ENCODE results near the gene EGLN1. TPM values are rescaled to one million over a fixed set of nuclear protein-coding genes. Genes with fewer than 3 reads are reported as not detected.
"Not testable (repeated sequence)": the region's sequence is repeated elsewhere in the genome, so short reads cannot be mapped to it uniquely, and the experiment has no call there.

Gene EGLN1
- total RNA-seq, 2 donors from 2014 or later: 13.5 to 17.2 TPM

- Mint-ChIP-seq H3K27me3 (peaks cover 22% of the 10 kb centered on the region), H3K27ac (no peak overlapping the region), H3K36me3 (ENCODE audit: low read depth) (no peaks in the 10 kb centered on the region), H3K4me1 (no peaks in the 10 kb centered on the region), H3K4me3 (no peak overlapping the region)
- no peak for ATAC-seq
- no peak for DNase-seq
- H3K9me3 ChIP-seq (ENCODE audit: control insufficient read depth, low read length, poor library complexity, severe bottlenecking): no peaks in the 10 kb centered on the region
These were observed 10.9 kb upstream of the EGLN1 start for GRCh38 chr1:231432996-231433395.

GRCh38 chr1:231431665-231432415, 9.8 kb upstream of the EGLN1 start:
- no peak overlapping the region for H3K4me3 Mint-ChIP-seq

GRCh38 chr1:231430678-231431352, 8.7 kb upstream of the EGLN1 start:
- DNase-seq; H3K4me1 Mint-ChIP-seq; H3K36me3 Mint-ChIP-seq (ENCODE audit: low read depth): not testable (repeated sequence)

More at GRCh38 chr1:231431665-231432415, 9.8 kb upstream of the EGLN1 start:
- H3K36me3 Mint-ChIP-seq (ENCODE audit: low read depth): no peaks in the 10 kb centered on the region
- no peaks in the 10 kb centered on the region for H3K9me3 ChIP-seq (ENCODE audit: control insufficient read depth, low read length, poor library complexity, severe bottlenecking)
- no peak for ATAC-seq
- H3K4me1 Mint-ChIP-seq: no peaks in the 10 kb centered on the region
- H3K27me3 Mint-ChIP-seq: peaks cover 22% of the 10 kb centered on the region
- no peak for DNase-seq
- H3K27ac Mint-ChIP-seq: no peak overlapping the region

GRCh38 chr1:231428377-231428776, 6.3 kb upstream of the EGLN1 start:
- peaks cover 16% of the 10 kb centered on the region for H3K27me3 Mint-ChIP-seq
- H3K4me3 Mint-ChIP-seq: no peak overlapping the region
- DNase-seq: no peak

More at GRCh38 chr1:231430678-231431352, 8.7 kb upstream of the EGLN1 start:
- not testable (repeated sequence) for H3K4me3 Mint-ChIP-seq; H3K27ac Mint-ChIP-seq; H3K9me3 ChIP-seq (ENCODE audit: control insufficient read depth, low read length, poor library complexity, severe bottlenecking); ATAC-seq
- H3K27me3 Mint-ChIP-seq: peaks cover 16% of the 10 kb centered on the region

GRCh38 chr1:231424950-231425805, 3.1 kb upstream of the EGLN1 start:
- no peaks in the 10 kb centered on the region for H3K9me3 ChIP-seq (ENCODE audit: control insufficient read depth, low read length, poor library complexity, severe bottlenecking)
- no peak overlapping the region for H3K27ac Mint-ChIP-seq
- ATAC-seq: no peak
- H3K4me1 Mint-ChIP-seq: peaks cover 12% of the 10 kb centered on the region
- DNase-seq: no peak
- H3K4me3 Mint-ChIP-seq: no peak overlapping the region
- H3K27me3 Mint-ChIP-seq: peaks cover 5% of the 10 kb centered on the region
- no peaks in the 10 kb centered on the region for H3K36me3 Mint-ChIP-seq (ENCODE audit: low read depth)

More at GRCh38 chr1:231428377-231428776, 6.3 kb upstream of the EGLN1 start:
- no peaks in the 10 kb centered on the region for H3K36me3 Mint-ChIP-seq (ENCODE audit: low read depth)
- no peak overlapping the region for H3K27ac Mint-ChIP-seq
- no peak for ATAC-seq
- H3K4me1 Mint-ChIP-seq: no peaks in the 10 kb centered on the region
- no peaks in the 10 kb centered on the region for H3K9me3 ChIP-seq (ENCODE audit: control insufficient read depth, low read length, poor library complexity, severe bottlenecking)

- Mint-ChIP-seq H3K27me3 (no peaks in the 10 kb centered on the region), H3K4me1 (peaks cover 24% of the 10 kb centered on the region), H3K27ac (peak overlapping the region; percentile 37), H3K4me3 (no peak overlapping the region), H3K36me3 (ENCODE audit: low read depth) (peaks cover 3% of the 10 kb centered on the region)
- no peaks in the 10 kb centered on the region for H3K9me3 ChIP-seq (ENCODE audit: control insufficient read depth, low read length, poor library complexity, severe bottlenecking)
- DNase-seq (no peak), ATAC-seq (no peak)
These were observed 1.6 kb upstream of the EGLN1 start for GRCh38 chr1:231423648-231424047.

- no peak for DNase-seq
- Mint-ChIP-seq H3K4me3 (peak overlapping the region; percentile 86), H3K27me3 (no peaks in the 10 kb centered on the region), H3K4me1 (peaks cover 29% of the 10 kb centered on the region), H3K36me3 (ENCODE audit: low read depth) (peaks cover 3% of the 10 kb centered on the region), H3K27ac (peak overlapping the region; percentile 37)
- no peaks in the 10 kb centered on the region for H3K9me3 ChIP-seq (ENCODE audit: control insufficient read depth, low read length, poor library complexity, severe bottlenecking)
- ATAC-seq: no peak
These were observed 767 bp upstream of the EGLN1 start for GRCh38 chr1:231422798-231423309.

- DNase-seq (peak; percentile 30 to 44 (median 37)), ATAC-seq (peak; percentile 44)
- Mint-ChIP-seq H3K27ac (no peak overlapping the region), H3K27me3 (no peaks in the 10 kb centered on the region), H3K4me1 (peaks cover 40% of the 10 kb centered on the region), H3K4me3 (peak overlapping the region; percentile 83), H3K36me3 (ENCODE audit: low read depth) (peaks cover 3% of the 10 kb centered on the region)
- no peaks in the 10 kb centered on the region for H3K9me3 ChIP-seq (ENCODE audit: control insufficient read depth, low read length, poor library complexity, severe bottlenecking)
These were observed 529 bp downstream of the EGLN1 start for GRCh38 chr1:231421546-231421970.

GRCh38 chr1:231420959-231421545, 1.0 kb downstream of the EGLN1 start:
- H3K9me3 ChIP-seq (ENCODE audit: control insufficient read depth, low read length, poor library complexity, severe bottlenecking): no peaks in the 10 kb centered on the region
- H3K27ac Mint-ChIP-seq: peak overlapping the region; percentile 84
- peaks cover 3% of the 10 kb centered on the region for H3K36me3 Mint-ChIP-seq (ENCODE audit: low read depth)
- DNase-seq (peak; percentile 13 to 25 (median 15)), ATAC-seq (no peak)
- no peaks in the 10 kb centered on the region for H3K27me3 Mint-ChIP-seq
- H3K4me1 Mint-ChIP-seq: peaks cover 41% of the 10 kb centered on the region
- H3K4me3 Mint-ChIP-seq: peak overlapping the region; percentile 100

- no peaks in the 10 kb centered on the region for H3K9me3 ChIP-seq (ENCODE audit: control insufficient read depth, low read length, poor library complexity, severe bottlenecking)
- H3K36me3 Mint-ChIP-seq (ENCODE audit: low read depth): peaks cover 3% of the 10 kb centered on the region
- peaks cover 41% of the 10 kb centered on the region for H3K4me1 Mint-ChIP-seq
- no peaks in the 10 kb centered on the region for H3K27me3 Mint-ChIP-seq
- no peak for DNase-seq
- H3K4me3 Mint-ChIP-seq: peak overlapping the region; percentile 100
- no peak for ATAC-seq
- H3K27ac Mint-ChIP-seq: peak overlapping the region; percentile 84
These were observed 1.7 kb downstream of the EGLN1 start for GRCh38 chr1:231420299-231420958.

GRCh38 chr1:231419738-231420298, 2.3 kb downstream of the EGLN1 start:
- no peaks in the 10 kb centered on the region for H3K27me3 Mint-ChIP-seq
- peak overlapping the region; percentile 84 for H3K27ac Mint-ChIP-seq
- H3K36me3 Mint-ChIP-seq (ENCODE audit: low read depth): peaks cover 3% of the 10 kb centered on the region
- no peaks in the 10 kb centered on the region for H3K9me3 ChIP-seq (ENCODE audit: control insufficient read depth, low read length, poor library complexity, severe bottlenecking)
- ATAC-seq (no peak), DNase-seq (no peak)
- peak overlapping the region; percentile 100 for H3K4me3 Mint-ChIP-seq
- peaks cover 44% of the 10 kb centered on the region for H3K4me1 Mint-ChIP-seq

- ATAC-seq: no peak
- no peaks in the 10 kb centered on the region for H3K9me3 ChIP-seq (ENCODE audit: control insufficient read depth, low read length, poor library complexity, severe bottlenecking)
- DNase-seq: no peak
- H3K27me3 Mint-ChIP-seq: no peaks in the 10 kb centered on the region
- H3K27ac Mint-ChIP-seq: peak overlapping the region; percentile 84
- H3K4me3 Mint-ChIP-seq: peak overlapping the region; percentile 100
- peaks cover 6% of the 10 kb centered on the region for H3K36me3 Mint-ChIP-seq (ENCODE audit: low read depth)
- peaks cover 47% of the 10 kb centered on the region for H3K4me1 Mint-ChIP-seq
These were observed 2.9 kb downstream of the EGLN1 start for GRCh38 chr1:231419147-231419546.
